WTC11 (cell line): ENCODE results near the gene RHBDD1. TPM values are rescaled to one million over a fixed set of nuclear protein-coding genes. Genes with fewer than 3 reads are reported as not detected.
A peak's percentile ranks its signal among the peaks of the same experiment; 100 is the strongest.

Source experiments
- ATF1 ChIP-seq: sonication (generic); formaldehyde crosslinking; IDR thresholded peaks from 2 replicates; pipeline ENCODE4 v1.8.1; 2023; ENCODE audit warnings: mild to moderate bottlenecking, moderate library complexity, missing genetic modification reagents
- CBFB ChIP-seq: sonication (generic); formaldehyde crosslinking; IDR thresholded peaks from 2 replicates; pipeline ENCODE4 v1.8.1; 2022; ENCODE audit warnings: mild to moderate bottlenecking, low read depth, missing genetic modification reagents
- CREB1 ChIP-seq: sonication (generic); formaldehyde crosslinking; IDR thresholded peaks from 2 replicates; pipeline ENCODE4 v1.8.0; 2023; ENCODE audit warnings: mild to moderate bottlenecking, missing genetic modification reagents
- CREM ChIP-seq: sonication (generic); formaldehyde crosslinking; IDR thresholded peaks from 2 replicates; pipeline ENCODE4 v1.8.1; 2022; ENCODE audit warnings: mild to moderate bottlenecking, missing genetic modification reagents, moderate library complexity
- ESRRA ChIP-seq: sonication (generic); formaldehyde crosslinking; IDR thresholded peaks from 2 replicates; pipeline ENCODE4 v1.8.1; 2022; ENCODE audit warnings: mild to moderate bottlenecking, missing genetic modification reagents, borderline replicate concordance
- GABPB1 ChIP-seq: sonication (generic); formaldehyde crosslinking; IDR thresholded peaks from 2 replicates; pipeline ENCODE4 v1.8.1; 2023; ENCODE audit warnings: mild to moderate bottlenecking, missing genetic modification reagents
- GRHL2 ChIP-seq: fragments of 250-450 bp; sonication (Bioruptor Pico); IDR thresholded peaks from 2 replicates; pipeline ENCODE4 v1.8.0; 2022; ENCODE audit warnings: mild to moderate bottlenecking, moderate library complexity; ENCODE audit not compliant: insufficient replicate concordance, severe bottlenecking
- GTF2I ChIP-seq: fragments of 250-450 bp; sonication (Bioruptor Pico); conservative IDR thresholded peaks from 2 replicates; pipeline ENCODE4 v1.4.0; 2021; ENCODE audit warnings: mild to moderate bottlenecking
- IRF1 ChIP-seq: sonication (generic); formaldehyde crosslinking; IDR thresholded peaks from 2 replicates; pipeline ENCODE4 v1.8.0; 2023; ENCODE audit warnings: missing genetic modification reagents
- MYBL2 ChIP-seq: sonication (generic); formaldehyde crosslinking; IDR thresholded peaks from 2 replicates; pipeline ENCODE4 v1.8.1; 2023; ENCODE audit warnings: mild to moderate bottlenecking, moderate library complexity, missing genetic modification reagents
- NFATC4 ChIP-seq: fragments of 250-450 bp; sonication (Bioruptor Pico); IDR thresholded peaks from 2 replicates; pipeline ENCODE4 v1.9.0; 2021; ENCODE audit warnings: mild to moderate bottlenecking
- NFYB ChIP-seq: sonication (generic); formaldehyde crosslinking; conservative IDR thresholded peaks from 2 replicates; pipeline ENCODE4 v1.8.0; 2022; ENCODE audit warnings: low read depth, missing genetic modification reagents
- NR2C2 ChIP-seq: sonication (generic); formaldehyde crosslinking; IDR thresholded peaks from 2 replicates; pipeline ENCODE4 v1.8.0; 2022; ENCODE audit warnings: mild to moderate bottlenecking, missing genetic modification reagents
- NR3C1 ChIP-seq: sonication (generic); formaldehyde crosslinking; conservative IDR thresholded peaks from 2 replicates; pipeline ENCODE4 v1.8.1; 2023; ENCODE audit warnings: low read depth, mild to moderate bottlenecking, missing genetic modification reagents
- PRRX2 ChIP-seq: fragments of 250-450 bp; sonication (Bioruptor Pico); IDR thresholded peaks from 2 replicates; pipeline ENCODE4 v1.8.0; 2021; ENCODE audit warnings: mild to moderate bottlenecking
- SMAD3 ChIP-seq: sonication (generic); formaldehyde crosslinking; IDR thresholded peaks from 2 replicates; pipeline ENCODE4 v1.8.0; 2022; ENCODE audit warnings: missing genetic modification reagents, mild to moderate bottlenecking, borderline replicate concordance
- SOX15 ChIP-seq: fragments of 250-450 bp; sonication (Bioruptor Pico); IDR thresholded peaks from 2 replicates; pipeline ENCODE4 v1.9.0; 2021; ENCODE audit warnings: mild to moderate bottlenecking
- USF1 ChIP-seq: sonication (generic); formaldehyde crosslinking; IDR thresholded peaks from 2 replicates; pipeline ENCODE4 v1.8.0; 2022; ENCODE audit warnings: mild to moderate bottlenecking, missing genetic modification reagents
- ZNF138 ChIP-seq: sonication (generic); formaldehyde crosslinking; conservative IDR thresholded peaks from 2 replicates; pipeline ENCODE4 v1.8.1; 2022; ENCODE audit warnings: mild to moderate bottlenecking, moderate library complexity, missing genetic modification reagents
- ZNF232 ChIP-seq: sonication (generic); formaldehyde crosslinking; IDR thresholded peaks from 2 replicates; pipeline ENCODE4 v1.8.0; 2022; ENCODE audit warnings: mild to moderate bottlenecking, missing genetic modification reagents
- ZNF281 ChIP-seq: sonication (generic); formaldehyde crosslinking; IDR thresholded peaks from 2 replicates; pipeline ENCODE4 v1.8.0; 2023; ENCODE audit warnings: mild to moderate bottlenecking, missing genetic modification reagents
- ZNF396 ChIP-seq: fragments of 250-450 bp; sonication (Bioruptor Pico); IDR thresholded peaks from 2 replicates; pipeline ENCODE4 v1.8.0; 2021; ENCODE audit warnings: mild to moderate bottlenecking, moderate library complexity, borderline replicate concordance
- ZNF416 ChIP-seq: fragments of 250-450 bp; sonication (Bioruptor Pico); IDR thresholded peaks from 2 replicates; pipeline ENCODE4 v1.9.0; 2021; ENCODE audit warnings: mild to moderate bottlenecking, inconsistent platforms
- ZNF671 ChIP-seq: fragments of 250-450 bp; sonication (Bioruptor Pico); IDR thresholded peaks from 2 replicates; pipeline ENCODE4 v1.8.0; 2021; ENCODE audit warnings: mild to moderate bottlenecking
- total RNA-seq: library from RNA; stranded (reverse); gene quantifications from 3 replicates; pipeline ENCODE4 v1.2.3, GENCODE V29; 2021
- TF ChIP-seq, protein P1 (sequence below): fragments of 250-450 bp; sonication (Bioruptor Pico); conservative IDR thresholded peaks from 2 replicates; pipeline ENCODE4 v1.9.0; 2021; ENCODE audit warnings: mild to moderate bottlenecking
- TF ChIP-seq, protein P2 (sequence below): sonication (generic); formaldehyde crosslinking; IDR thresholded peaks from 2 replicates; pipeline ENCODE4 v1.8.0; 2022; ENCODE audit warnings: mild to moderate bottlenecking, missing genetic modification reagents
- TF ChIP-seq, protein P3 (sequence below): fragments of 250-450 bp; sonication (Bioruptor Pico); IDR thresholded peaks from 2 replicates; pipeline ENCODE4 v1.9.0; 2021; ENCODE audit warnings: moderate library complexity, mild to moderate bottlenecking, inconsistent platforms, borderline replicate concordance
- TF ChIP-seq, protein P4 (sequence below): sonication (generic); formaldehyde crosslinking; IDR thresholded peaks from 2 replicates; pipeline ENCODE4 v1.8.1; 2023; ENCODE audit warnings: mild to moderate bottlenecking, missing genetic modification reagents
- TF ChIP-seq, protein P5 (sequence below): sonication (generic); formaldehyde crosslinking; IDR thresholded peaks from 2 replicates; pipeline ENCODE4 v1.8.1; 2023; ENCODE audit warnings: mild to moderate bottlenecking, missing genetic modification reagents, moderate library complexity

The RHBDD1 gene
- total RNA-seq, 1 experiment from 2014 or later = 25.7 TPM

GRCh38 chr2:226835796-226836547 lies at the start of gene RHBDD1 (continued):
- TF ChIP-seq, protein P1, sequence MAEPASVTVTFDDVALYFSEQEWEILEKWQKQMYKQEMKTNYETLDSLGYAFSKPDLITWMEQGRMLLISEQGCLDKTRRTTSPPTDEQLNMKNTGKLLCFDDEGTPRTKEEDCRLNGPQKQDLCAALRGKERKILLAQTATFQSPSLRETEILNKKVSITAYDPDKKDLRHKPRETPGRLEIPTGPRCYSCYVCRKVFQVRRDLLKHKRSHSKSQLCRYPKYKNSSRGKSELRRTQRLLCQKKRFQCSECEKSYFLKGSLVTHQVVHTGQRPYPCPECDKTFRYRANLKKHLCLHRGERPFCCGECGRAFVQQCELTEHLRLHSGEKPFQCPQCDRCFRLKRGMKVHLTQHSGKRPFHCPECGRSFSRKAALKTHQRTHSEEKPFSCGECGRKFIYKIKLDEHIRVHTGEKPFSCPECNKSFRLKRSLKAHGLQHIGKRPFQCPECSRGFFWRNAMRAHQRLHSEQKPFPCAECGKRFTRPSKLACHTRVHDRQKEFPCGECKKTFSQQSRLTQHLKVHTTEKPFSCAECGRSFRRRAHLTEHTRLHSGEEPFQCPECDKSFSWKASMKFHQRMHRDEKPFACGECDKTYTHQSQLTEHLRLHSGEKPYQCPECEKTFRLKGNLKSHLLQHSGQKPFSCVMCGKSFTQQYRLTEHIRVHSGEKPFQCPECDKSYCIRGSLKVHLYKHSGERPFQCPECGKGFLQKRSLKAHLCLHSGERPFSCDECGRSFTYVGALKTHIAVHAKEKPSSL (CRISPR knock-in tag) = no peak
- TF ChIP-seq MYBL2 (CRISPR knock-in tag) = peak; percentile 98
- TF ChIP-seq NR3C1 (CRISPR knock-in tag) = peak; percentile 98
- TF ChIP-seq ZNF671 (CRISPR knock-in tag) = no peak
- TF ChIP-seq, protein P2, sequence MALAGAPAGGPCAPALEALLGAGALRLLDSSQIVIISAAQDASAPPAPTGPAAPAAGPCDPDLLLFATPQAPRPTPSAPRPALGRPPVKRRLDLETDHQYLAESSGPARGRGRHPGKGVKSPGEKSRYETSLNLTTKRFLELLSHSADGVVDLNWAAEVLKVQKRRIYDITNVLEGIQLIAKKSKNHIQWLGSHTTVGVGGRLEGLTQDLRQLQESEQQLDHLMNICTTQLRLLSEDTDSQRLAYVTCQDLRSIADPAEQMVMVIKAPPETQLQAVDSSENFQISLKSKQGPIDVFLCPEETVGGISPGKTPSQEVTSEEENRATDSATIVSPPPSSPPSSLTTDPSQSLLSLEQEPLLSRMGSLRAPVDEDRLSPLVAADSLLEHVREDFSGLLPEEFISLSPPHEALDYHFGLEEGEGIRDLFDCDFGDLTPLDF = peak; percentile 98
- peak; percentile 98 for TF ChIP-seq ZNF281 (CRISPR knock-in tag)
- peak; percentile 98 for TF ChIP-seq CBFB (CRISPR knock-in tag)
- peak; percentile 92 for TF ChIP-seq CREM
- TF ChIP-seq ZNF416 (CRISPR knock-in tag) = no peak
- TF ChIP-seq, protein P3, sequence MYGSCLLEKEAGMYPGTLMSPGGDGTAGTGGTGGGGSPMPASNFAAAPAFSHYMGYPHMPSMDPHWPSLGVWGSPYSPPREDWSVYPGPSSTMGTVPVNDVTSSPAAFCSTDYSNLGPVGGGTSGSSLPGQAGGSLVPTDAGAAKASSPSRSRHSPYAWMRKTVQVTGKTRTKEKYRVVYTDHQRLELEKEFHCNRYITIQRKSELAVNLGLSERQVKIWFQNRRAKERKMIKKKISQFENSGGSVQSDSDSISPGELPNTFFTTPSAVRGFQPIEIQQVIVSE = no peak
- TF ChIP-seq ATF1 = peak; percentile 97
- TF ChIP-seq CREB1 = peak; percentile 99
- no peak for TF ChIP-seq PRRX2 (CRISPR knock-in tag)
- TF ChIP-seq SOX15 (CRISPR knock-in tag) = no peak
- peak; percentile 98 for TF ChIP-seq IRF1 (CRISPR knock-in tag)
- TF ChIP-seq, protein P4, sequence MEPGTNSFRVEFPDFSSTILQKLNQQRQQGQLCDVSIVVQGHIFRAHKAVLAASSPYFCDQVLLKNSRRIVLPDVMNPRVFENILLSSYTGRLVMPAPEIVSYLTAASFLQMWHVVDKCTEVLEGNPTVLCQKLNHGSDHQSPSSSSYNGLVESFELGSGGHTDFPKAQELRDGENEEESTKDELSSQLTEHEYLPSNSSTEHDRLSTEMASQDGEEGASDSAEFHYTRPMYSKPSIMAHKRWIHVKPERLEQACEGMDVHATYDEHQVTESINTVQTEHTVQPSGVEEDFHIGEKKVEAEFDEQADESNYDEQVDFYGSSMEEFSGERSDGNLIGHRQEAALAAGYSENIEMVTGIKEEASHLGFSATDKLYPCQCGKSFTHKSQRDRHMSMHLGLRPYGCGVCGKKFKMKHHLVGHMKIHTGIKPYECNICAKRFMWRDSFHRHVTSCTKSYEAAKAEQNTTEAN (CRISPR knock-in tag) = peak; percentile 98
- TF ChIP-seq, protein P5, sequence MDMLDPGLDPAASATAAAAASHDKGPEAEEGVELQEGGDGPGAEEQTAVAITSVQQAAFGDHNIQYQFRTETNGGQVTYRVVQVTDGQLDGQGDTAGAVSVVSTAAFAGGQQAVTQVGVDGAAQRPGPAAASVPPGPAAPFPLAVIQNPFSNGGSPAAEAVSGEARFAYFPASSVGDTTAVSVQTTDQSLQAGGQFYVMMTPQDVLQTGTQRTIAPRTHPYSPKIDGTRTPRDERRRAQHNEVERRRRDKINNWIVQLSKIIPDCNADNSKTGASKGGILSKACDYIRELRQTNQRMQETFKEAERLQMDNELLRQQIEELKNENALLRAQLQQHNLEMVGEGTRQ (CRISPR knock-in tag) = peak; percentile 62
- TF ChIP-seq ZNF232 (CRISPR knock-in tag) = peak; percentile 99
- peak; percentile 46; the same call in 1 of the 2 replicates for TF ChIP-seq NFYB (CRISPR knock-in tag)
- TF ChIP-seq GTF2I (CRISPR knock-in tag) = no peak
- no peak for TF ChIP-seq GRHL2 (CRISPR knock-in tag)
- no peak for TF ChIP-seq ZNF396
- peak; percentile 98 for TF ChIP-seq SMAD3 (CRISPR knock-in tag)
- TF ChIP-seq ZNF138 (CRISPR knock-in tag) = peak; percentile 99
- peak; percentile 98 for TF ChIP-seq ESRRA
- TF ChIP-seq NFATC4 (CRISPR knock-in tag) = peak; percentile 56; the same call in 1 of the 2 replicates
- peak; percentile 97 for TF ChIP-seq GABPB1
- peak; percentile 81 for TF ChIP-seq NR2C2
- TF ChIP-seq USF1 (CRISPR knock-in tag) = peak; percentile 91
